Measurements from ENCODE around the gene ABCA12. TPM values are rescaled to one million over a fixed set of nuclear protein-coding genes. Genes with fewer than 3 reads are reported as not detected.

Gene ABCA12
- total and polyA plus RNA-seq, 2 of the 13 experiments (the other 11 are each of a cell fraction or from before 2014, with no cell fraction given), result 0.02 to 0.07 TPM

DNA sequence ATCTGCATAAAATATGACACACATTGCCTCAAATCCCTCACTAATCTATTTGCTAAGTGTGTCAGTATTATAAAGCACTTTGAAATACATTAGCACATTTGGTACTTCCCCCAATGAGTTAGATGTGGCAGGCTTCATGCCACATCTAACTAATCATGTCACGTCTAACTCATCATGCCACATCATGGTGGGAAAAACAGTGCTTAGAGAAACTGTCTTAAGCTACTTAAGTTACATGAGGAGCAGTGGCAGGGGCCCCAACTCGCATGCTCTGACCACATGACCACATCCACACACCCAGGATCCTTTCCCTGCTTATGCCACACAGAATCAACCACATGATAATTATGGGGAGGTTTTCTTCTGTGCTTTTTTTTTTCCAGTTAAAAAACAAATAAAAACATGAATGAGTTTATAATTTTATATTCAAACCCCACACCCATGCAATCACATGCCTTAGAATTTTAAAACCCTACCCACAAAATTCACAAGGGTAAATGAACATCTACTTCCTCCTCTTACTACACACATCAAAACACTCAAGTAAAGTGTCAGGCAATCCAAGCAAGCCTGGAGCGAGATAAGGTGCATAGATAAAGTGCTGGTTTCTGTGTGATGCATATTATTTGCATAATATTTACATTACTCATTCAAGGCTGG lies 1.6 kb downstream of the ABCA12 start:
- FAIRE-seq, result no peak
- H3K79me2 ChIP-seq (ENCODE audit: insufficient read depth, low read length), result no peaks in the 10 kb centered on the region
- ATAC-seq, result no peak
- no peaks in the 10 kb centered on the region for H3K9me3 ChIP-seq (ENCODE audit: low read length)
- H3K9ac ChIP-seq (ENCODE audit: insufficient read depth, low read depth, low read length), result no peak overlapping the region
- DNase-seq (ENCODE audit: low spot score), result no peak
- no peaks in the 10 kb centered on the region for H3K36me3 ChIP-seq (replicated peaks in 1 of 2; ENCODE audit: control insufficient read depth in 1 of 2, insufficient read depth in 2 of 2, low read length in 2 of 2)
- H3K4me3 ChIP-seq (replicated peaks in 1 of 3; ENCODE audit: insufficient read depth in 1 of 3, low read depth in 2 of 3, low read length in 3 of 3), result no peak overlapping the region
- no peaks in the 10 kb centered on the region for H3K4me1 ChIP-seq (ENCODE audit: insufficient read depth, low read length)
- H2AFZ ChIP-seq (ENCODE audit: low read length), result no peak overlapping the region
- in situ Hi-C loops (cut with HindIII; ENCODE audit: extremely low pct_ligation_motif_present, low pct_unique_long_range_greater_than_20kb) (no loop called here), intact Hi-C loops (cut with micrococcal nuclease; ENCODE audit: unreplicated experiment) (no loop called here)
- no peak overlapping the region for H3K27ac ChIP-seq (ENCODE audit: extremely low read length, insufficient read depth, low read length)
- H3K27me3 ChIP-seq (ENCODE audit: control insufficient read depth in 1 of 2, insufficient read depth in 2 of 2, low read length in 2 of 2), result 0 out of 5 replicates have a peak, but pooled peaks cover 0 to 6% of the 10 kb centered on the region in 2 experiments
- no peak overlapping the region for H3K4me2 ChIP-seq (ENCODE audit: low read depth, low read length)
- CTCF ChIA-PET (ENCODE audit: low intra/inter-chr PET ratio, low total read pairs), result no interaction called here
- TF ChIP-seq, protein P1, sequence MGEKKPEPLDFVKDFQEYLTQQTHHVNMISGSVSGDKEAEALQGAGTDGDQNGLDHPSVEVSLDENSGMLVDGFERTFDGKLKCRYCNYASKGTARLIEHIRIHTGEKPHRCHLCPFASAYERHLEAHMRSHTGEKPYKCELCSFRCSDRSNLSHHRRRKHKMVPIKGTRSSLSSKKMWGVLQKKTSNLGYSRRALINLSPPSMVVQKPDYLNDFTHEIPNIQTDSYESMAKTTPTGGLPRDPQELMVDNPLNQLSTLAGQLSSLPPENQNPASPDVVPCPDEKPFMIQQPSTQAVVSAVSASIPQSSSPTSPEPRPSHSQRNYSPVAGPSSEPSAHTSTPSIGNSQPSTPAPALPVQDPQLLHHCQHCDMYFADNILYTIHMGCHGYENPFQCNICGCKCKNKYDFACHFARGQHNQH (CRISPR knock-in tag; IDR thresholded peaks at IDR 0.05), result no peak
- TF ChIP-seq FOXO1 (CRISPR knock-in tag; IDR thresholded peaks at IDR 0.05) (no peak), ZNF768 (CRISPR knock-in tag; IDR thresholded peaks at IDR 0.05) (no peak), ZMYM4 (CRISPR knock-in tag; IDR thresholded peaks at IDR 0.05) (no peak), ZFY (CRISPR knock-in tag; IDR thresholded peaks at IDR 0.05) (no peak), SRSF9 (IDR thresholded peaks at IDR 0.05; ENCODE audit: borderline replicate concordance, insufficient read depth, low read depth, low read length, poor library complexity, severe bottlenecking) (no peak), ETV5 (CRISPR knock-in tag; IDR thresholded peaks at IDR 0.05; ENCODE audit: borderline replicate concordance) (no peak), ATF1 (CRISPR knock-in tag; IDR thresholded peaks at IDR 0.05) (no peak), RELA (CRISPR knock-in tag; IDR thresholded peaks at IDR 0.05) (no peak), REXO4 (CRISPR knock-in tag; IDR thresholded peaks at IDR 0.05; ENCODE audit: borderline replicate concordance) (no peak), CHCHD3 (CRISPR knock-in tag; IDR thresholded peaks at IDR 0.05) (no peak)
- TF ChIP-seq, protein P2, sequence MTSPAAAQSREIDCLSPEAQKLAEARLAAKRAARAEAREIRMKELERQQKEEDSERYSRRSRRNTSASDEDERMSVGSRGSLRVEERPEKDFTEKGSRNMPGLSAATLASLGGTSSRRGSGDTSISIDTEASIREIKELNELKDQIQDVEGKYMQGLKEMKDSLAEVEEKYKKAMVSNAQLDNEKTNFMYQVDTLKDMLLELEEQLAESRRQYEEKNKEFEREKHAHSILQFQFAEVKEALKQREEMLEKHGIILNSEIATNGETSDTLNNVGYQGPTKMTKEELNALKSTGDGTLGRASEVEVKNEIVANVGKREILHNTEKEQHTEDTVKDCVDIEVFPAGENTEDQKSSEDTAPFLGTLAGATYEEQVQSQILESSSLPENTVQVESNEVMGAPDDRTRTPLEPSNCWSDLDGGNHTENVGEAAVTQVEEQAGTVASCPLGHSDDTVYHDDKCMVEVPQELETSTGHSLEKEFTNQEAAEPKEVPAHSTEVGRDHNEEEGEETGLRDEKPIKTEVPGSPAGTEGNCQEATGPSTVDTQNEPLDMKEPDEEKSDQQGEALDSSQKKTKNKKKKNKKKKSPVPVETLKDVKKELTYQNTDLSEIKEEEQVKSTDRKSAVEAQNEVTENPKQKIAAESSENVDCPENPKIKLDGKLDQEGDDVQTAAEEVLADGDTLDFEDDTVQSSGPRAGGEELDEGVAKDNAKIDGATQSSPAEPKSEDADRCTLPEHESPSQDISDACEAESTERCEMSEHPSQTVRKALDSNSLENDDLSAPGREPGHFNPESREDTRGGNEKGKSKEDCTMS (CRISPR knock-in tag; conservative IDR thresholded peaks at IDR 0.05), result no peak
- TF ChIP-seq, protein P3, sequence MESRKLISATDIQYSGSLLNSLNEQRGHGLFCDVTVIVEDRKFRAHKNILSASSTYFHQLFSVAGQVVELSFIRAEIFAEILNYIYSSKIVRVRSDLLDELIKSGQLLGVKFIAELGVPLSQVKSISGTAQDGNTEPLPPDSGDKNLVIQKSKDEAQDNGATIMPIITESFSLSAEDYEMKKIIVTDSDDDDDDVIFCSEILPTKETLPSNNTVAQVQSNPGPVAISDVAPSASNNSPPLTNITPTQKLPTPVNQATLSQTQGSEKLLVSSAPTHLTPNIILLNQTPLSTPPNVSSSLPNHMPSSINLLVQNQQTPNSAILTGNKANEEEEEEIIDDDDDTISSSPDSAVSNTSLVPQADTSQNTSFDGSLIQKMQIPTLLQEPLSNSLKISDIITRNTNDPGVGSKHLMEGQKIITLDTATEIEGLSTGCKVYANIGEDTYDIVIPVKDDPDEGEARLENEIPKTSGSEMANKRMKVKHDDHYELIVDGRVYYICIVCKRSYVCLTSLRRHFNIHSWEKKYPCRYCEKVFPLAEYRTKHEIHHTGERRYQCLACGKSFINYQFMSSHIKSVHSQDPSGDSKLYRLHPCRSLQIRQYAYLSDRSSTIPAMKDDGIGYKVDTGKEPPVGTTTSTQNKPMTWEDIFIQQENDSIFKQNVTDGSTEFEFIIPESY (CRISPR knock-in tag; IDR thresholded peaks at IDR 0.05), result no peak
- no peaks in the 10 kb centered on the region for H4K20me1 ChIP-seq (ENCODE audit: insufficient read depth, low read length)
- no TSS peak for BruUV-seq (replicated peaks)
- POLR2A ChIA-PET, result no interaction called here
- under 1% methylated on average over 3 of the region's 3 CpGs for WGBS (ENCODE audit: low lambda C conversion rate)

All from HepG2 (cell line).